Brain microvascular endothelial cell (primary cell): ENCODE data around the gene ADAMTS2.

Experiments
- DNase-seq: peaks from one replicate; pipeline ENCODE4 v3.0.0-alpha.2; 2020
- H3K27ac ChIP-seq: fragments of 250-450 bp; sonication (Bioruptor Pico); 2 replicates; pipeline ENCODE4 v1.5.1; 2020; ENCODE audit warnings: mild to moderate bottlenecking, moderate library complexity
- H3K27me3 ChIP-seq: fragments of 250-450 bp; sonication (Bioruptor Pico); replicated peaks from 2 replicates; pipeline ENCODE4 v1.5.1; 2020; ENCODE audit warnings: mild to moderate bottlenecking
- H3K36me3 ChIP-seq: fragments of 250-450 bp; sonication (Bioruptor Pico); replicated peaks from 2 replicates; pipeline ENCODE4 v1.5.1; 2020; ENCODE audit warnings: mild to moderate bottlenecking
- H3K4me3 ChIP-seq: 2 replicates; pipeline ENCODE4 v1.5.1; 2011; ENCODE audit warnings: low read depth, mild to moderate bottlenecking, control low read depth, low read length, moderate library complexity
- in situ Hi-C: cut with HindIII; loops from 2 replicates; pipeline ENCODE4 v1.10.0; 2017; ENCODE audit warnings: low sequenced_read_pairs, low pct_ligation_motif_present
- TF ChIP-seq, protein P1 (sequence below): IDR thresholded peaks from 2 replicates; pipeline ENCODE4 v1.5.1; 2011; ENCODE audit warnings: low read depth, mild to moderate bottlenecking, moderate library complexity, low read length, control low read depth, inconsistent platforms; ENCODE audit errors: missing control alignments

Gene ADAMTS2

DNA sequence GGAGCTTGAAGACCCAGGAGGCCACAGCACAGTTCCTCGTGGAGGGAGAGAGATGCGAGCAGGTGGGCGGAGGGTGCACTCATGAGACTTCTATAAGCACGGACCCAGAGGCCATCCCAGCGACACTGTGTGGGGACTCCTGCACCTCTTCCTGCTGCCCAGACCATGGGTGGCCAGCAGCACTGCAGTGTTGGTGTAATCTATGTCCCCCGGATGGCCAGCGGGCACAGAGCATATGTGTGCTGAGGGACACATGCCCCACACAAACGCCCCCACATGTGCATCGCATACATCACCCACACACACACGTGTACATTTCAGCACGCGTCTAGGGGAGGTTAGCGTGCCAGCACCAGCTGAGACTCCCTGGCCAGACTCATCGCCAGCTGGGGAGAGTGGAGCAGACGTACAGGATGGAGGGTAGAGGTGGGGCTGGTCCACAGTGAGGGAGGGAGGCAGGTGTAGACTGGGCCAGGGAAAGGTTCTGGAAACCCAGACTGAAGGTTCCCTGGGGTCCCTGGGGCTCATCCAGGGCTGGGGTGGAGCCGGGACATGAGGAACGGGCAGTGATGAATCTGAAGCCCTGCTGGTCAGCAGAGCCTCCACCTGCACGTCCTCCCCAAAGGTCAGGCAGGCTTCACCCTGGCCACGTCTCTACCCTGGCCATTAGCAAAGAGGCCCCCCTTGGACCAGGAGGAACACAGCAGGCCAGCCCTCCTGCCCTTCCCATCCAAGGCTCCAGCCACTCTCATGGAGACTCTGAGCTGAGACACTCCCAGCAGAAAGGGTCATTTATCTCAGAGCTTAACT is 27.6 kb downstream of the ADAMTS2 start:
- no peak overlapping the region for H3K27ac ChIP-seq
- no peak for DNase-seq

DNA sequence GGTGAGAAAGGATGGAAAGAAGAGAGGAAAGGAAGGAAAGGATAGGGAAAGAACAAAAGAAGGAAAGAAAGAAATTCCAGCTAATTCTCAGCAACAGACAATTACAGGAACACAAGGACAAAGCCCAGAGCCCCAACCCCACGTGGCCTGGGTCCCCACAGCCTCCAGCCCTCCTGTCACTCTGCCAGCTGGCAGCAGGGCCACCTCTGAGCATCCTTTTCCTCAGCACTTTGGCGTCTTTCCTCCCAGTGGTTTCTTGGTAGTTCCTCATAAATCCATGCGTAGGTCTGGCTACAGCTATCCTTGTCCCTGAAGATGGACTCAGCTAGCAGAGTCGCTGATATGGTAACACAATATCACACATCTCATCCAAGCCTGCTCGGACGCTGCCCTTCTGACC is 28.3 kb downstream of the ADAMTS2 start:
- Histone ChIP-seq H3K27me3 (no peaks in the 10 kb centered on the region), H3K4me3 (no peak overlapping the region), H3K36me3 (no peaks in the 10 kb centered on the region), H3K27ac (no peak overlapping the region)
- TF ChIP-seq, protein P1, sequence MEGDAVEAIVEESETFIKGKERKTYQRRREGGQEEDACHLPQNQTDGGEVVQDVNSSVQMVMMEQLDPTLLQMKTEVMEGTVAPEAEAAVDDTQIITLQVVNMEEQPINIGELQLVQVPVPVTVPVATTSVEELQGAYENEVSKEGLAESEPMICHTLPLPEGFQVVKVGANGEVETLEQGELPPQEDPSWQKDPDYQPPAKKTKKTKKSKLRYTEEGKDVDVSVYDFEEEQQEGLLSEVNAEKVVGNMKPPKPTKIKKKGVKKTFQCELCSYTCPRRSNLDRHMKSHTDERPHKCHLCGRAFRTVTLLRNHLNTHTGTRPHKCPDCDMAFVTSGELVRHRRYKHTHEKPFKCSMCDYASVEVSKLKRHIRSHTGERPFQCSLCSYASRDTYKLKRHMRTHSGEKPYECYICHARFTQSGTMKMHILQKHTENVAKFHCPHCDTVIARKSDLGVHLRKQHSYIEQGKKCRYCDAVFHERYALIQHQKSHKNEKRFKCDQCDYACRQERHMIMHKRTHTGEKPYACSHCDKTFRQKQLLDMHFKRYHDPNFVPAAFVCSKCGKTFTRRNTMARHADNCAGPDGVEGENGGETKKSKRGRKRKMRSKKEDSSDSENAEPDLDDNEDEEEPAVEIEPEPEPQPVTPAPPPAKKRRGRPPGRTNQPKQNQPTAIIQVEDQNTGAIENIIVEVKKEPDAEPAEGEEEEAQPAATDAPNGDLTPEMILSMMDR = no peak
- in situ Hi-C loops = no loop called here
- DNase-seq = no peak

More for the DNA sequence above, 27.6 kb downstream of the ADAMTS2 start:
- TF ChIP-seq, protein P1 = no peak
- Histone ChIP-seq H3K27me3 (no peaks in the 10 kb centered on the region), H3K4me3 (no peak overlapping the region), H3K36me3 (no peaks in the 10 kb centered on the region)
- in situ Hi-C loops = no loop called here

DNA sequence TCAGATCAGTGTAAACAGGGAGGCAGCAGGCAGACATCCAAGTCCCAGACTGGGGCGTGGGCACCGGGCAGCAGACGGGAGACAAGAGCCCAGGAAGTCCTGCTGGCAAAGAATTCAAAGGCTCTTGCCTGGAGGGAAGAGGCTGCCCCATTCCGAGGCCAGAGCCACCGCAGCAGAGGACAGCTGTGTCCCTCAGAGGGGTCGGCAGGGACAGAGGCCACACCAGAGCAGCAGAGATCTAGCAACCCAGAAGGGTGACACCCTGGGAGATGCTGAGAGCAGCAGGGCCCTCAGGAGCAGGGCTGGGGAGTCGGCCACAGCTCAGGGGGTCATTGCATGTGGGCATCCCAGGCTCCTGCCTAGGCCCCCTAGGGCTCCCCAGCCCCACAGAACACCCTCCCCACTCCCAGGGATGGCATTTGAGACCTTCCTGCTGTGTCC is 29.1 kb downstream of the ADAMTS2 start:
- no peaks in the 10 kb centered on the region for H3K36me3 ChIP-seq

DNA sequence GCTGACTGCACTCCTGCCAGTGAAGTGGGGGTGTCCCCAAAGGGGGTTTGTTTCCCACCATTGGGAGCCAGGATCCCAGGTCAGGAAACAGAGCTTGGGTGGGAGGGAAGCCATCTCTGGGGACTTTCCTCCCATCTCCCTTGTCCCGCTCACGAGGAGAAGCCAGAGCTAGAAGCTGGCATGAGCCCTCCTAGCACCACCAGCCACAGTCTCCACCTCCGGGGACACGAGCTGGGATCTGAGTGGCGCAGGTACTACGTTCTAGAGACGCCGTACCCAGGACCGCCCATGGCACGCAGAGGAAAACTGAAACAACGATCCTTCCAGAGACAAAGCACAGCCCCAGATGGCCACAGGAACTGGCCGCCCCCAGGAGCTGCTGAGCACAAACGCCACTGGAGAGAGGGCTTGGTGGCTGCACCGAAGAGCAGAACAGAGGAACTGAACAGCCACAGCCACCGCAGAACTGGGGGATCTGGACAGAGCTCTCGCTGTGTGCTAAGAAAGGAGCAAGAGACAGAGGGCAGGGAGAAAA is 29.8 kb downstream of the ADAMTS2 start:
- Histone ChIP-seq H3K27ac (no peak overlapping the region), H3K4me3 (no peak overlapping the region), H3K36me3 (no peaks in the 10 kb centered on the region), H3K27me3 (no peaks in the 10 kb centered on the region)
- TF ChIP-seq, protein P1 = no peak
- DNase-seq = no peak
- in situ Hi-C loops = no loop called here

More for the DNA sequence above, 29.1 kb downstream of the ADAMTS2 start:
- TF ChIP-seq, protein P1 = no peak
- DNase-seq = no peak
- Histone ChIP-seq H3K27ac (no peak overlapping the region), H3K4me3 (no peak overlapping the region), H3K27me3 (no peaks in the 10 kb centered on the region)
- in situ Hi-C loops = no loop called here

DNA sequence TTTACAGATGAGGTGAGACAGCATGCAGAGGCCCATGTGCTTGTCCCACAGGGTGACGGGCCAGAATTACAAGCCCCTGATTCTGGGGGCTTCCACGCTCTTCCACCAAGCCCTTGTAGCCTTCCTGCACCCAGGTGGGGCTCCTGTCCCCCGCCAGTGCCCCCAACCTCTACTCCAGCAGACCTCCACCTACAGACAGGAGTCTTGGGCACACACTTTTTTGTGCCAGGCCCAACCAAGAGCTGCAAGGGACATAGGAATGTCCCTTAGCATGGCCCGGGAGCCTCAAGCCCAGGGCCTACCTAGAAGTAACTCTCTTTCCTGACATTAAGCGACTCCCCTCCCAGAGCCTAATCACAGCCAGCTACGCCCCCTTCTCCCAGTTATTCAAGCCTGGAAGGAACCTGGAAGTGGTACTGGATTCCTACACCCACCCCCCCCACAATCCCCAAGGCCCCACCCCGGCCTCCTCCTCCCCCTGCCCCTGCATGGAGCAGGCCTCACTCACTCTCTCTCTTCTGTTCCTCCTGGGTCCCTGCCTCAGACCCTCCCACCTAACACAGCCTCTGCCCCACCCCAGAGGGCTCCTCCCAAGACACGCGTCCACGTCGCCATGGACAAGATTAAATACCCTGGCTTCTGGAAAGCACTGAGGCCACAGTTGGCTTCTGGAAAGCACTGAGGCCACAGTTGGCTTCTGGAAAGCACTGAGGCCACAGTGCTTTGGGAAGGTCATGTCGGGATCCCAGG is 30.5 kb downstream of the ADAMTS2 start:
- no peak for DNase-seq
- H3K4me3 ChIP-seq = no peak overlapping the region
- H3K27ac ChIP-seq = peak overlapping the region; percentile 33
- in situ Hi-C loops = no loop called here
- TF ChIP-seq, protein P1 = no peak
- no peaks in the 10 kb centered on the region for H3K27me3 ChIP-seq
- H3K36me3 ChIP-seq = no peaks in the 10 kb centered on the region
